ELF-1 (cell line): Measurements from ENCODE around the gene PRKAA2.

Experiments used
- DNase-seq: peaks from one replicate; pipeline ENCODE4 v3.0.0-alpha.2; 2016; ENCODE audit warnings: low read depth, low spot score

The PRKAA2 gene

GRCh38 chr1:56654126-56654923 is 9.2 kb downstream of the PRKAA2 start:
- no peak for DNase-seq

GRCh38 chr1:56655991-56656613 is 11.0 kb downstream of the PRKAA2 start:
- DNase-seq = no peak

GRCh38 chr1:56658254-56658653 is 13.1 kb downstream of the PRKAA2 start:
- no peak for DNase-seq

GRCh38 chr1:56660293-56660692 is 15.2 kb downstream of the PRKAA2 start:
- no peak for DNase-seq

GRCh38 chr1:56663846-56664245 is 18.7 kb downstream of the PRKAA2 start:
- no peak for DNase-seq

GRCh38 chr1:56665384-56665783 is 20.3 kb downstream of the PRKAA2 start:
- DNase-seq = no peak

- DNase-seq = no peak
Measured at GRCh38 chr1:56666112-56666608, 21.0 kb downstream of the PRKAA2 start.

GRCh38 chr1:56670350-56670749 is 25.2 kb downstream of the PRKAA2 start:
- DNase-seq = no peak

- DNase-seq = no peak
Measured at GRCh38 chr1:56671085-56671484, 26.0 kb downstream of the PRKAA2 start.

GRCh38 chr1:56671542-56671941 is 26.4 kb downstream of the PRKAA2 start:
- DNase-seq = no peak

GRCh38 chr1:56672579-56672978 is 27.5 kb downstream of the PRKAA2 start:
- DNase-seq = no peak

GRCh38 chr1:56675763-56676162 is 30.6 kb downstream of the PRKAA2 start:
- DNase-seq = no peak

GRCh38 chr1:56676571-56677035 is 31.5 kb downstream of the PRKAA2 start:
- DNase-seq = no peak

GRCh38 chr1:56683569-56683968 is 38.5 kb downstream of the PRKAA2 start:
- DNase-seq = no peak

GRCh38 chr1:56686169-56686568 is 41.1 kb downstream of the PRKAA2 start:
- DNase-seq = no peak

- peak; percentile 31 for DNase-seq
Measured at GRCh38 chr1:56688522-56689026, 43.5 kb downstream of the PRKAA2 start.

- no peak for DNase-seq
Measured at GRCh38 chr1:56696663-56697062, 51.5 kb downstream of the PRKAA2 start.

- DNase-seq = no peak
Measured at GRCh38 chr1:56703747-56704146, 58.6 kb downstream of the PRKAA2 start.

GRCh38 chr1:56707379-56707778 is 62.3 kb downstream of the PRKAA2 start:
- DNase-seq = no peak

- DNase-seq = peak; percentile 7
Measured at GRCh38 chr1:56709269-56709880, 64.3 kb downstream of the PRKAA2 start.

GRCh38 chr1:56709995-56710394 is 64.9 kb downstream of the PRKAA2 start:
- DNase-seq = no peak

- no peak for DNase-seq
Measured at GRCh38 chr1:56710646-56711045, 65.5 kb downstream of the PRKAA2 start.
